Tibial nerve (tissue), 4 donors: ENCODE results near the gene FRS2. TPM values are rescaled to one million over a fixed set of nuclear protein-coding genes. Genes with fewer than 3 reads are reported as not detected.

Source experiments
- DNase-seq, 2 donors: peaks; one replicate each; pipeline ENCODE4 v3.0.0-alpha.2; 2019; ENCODE audit warnings: low spot score in 2 of 2
- H3K27ac ChIP-seq, 4 donors: fragments of 200-600 bp; sonication (generic) in 3 of 4; one replicate each; pipeline ENCODE4 v1.5.1; 2017 to 2019; ENCODE audit warnings: mild to moderate bottlenecking in 1 of 4
- H3K27me3 ChIP-seq, 2 donors: fragments of 200-600 bp; sonication (generic) in 1 of 2; one replicate each; pipeline versions ENCODE4 v1.5.1 to v1.6.0; 2017 to 2019
- H3K36me3 ChIP-seq, 3 donors: fragments of 200-600 bp; sonication (generic); one replicate each; pipeline ENCODE4 v1.5.1; 2018 to 2019
- H3K4me1 ChIP-seq, 4 donors: fragments of 200-600 bp; sonication (generic) in 3 of 4; one replicate each; pipeline ENCODE4 v1.5.1; 2017 to 2019
- H3K4me3 ChIP-seq, 4 donors: fragments of 200-600 bp; sonication (generic) in 3 of 4; one replicate each; pipeline ENCODE4 v1.5.1; 2017 to 2019; ENCODE audit warnings: mild to moderate bottlenecking in 1 of 4, moderate library complexity in 1 of 4
- H3K9me3 ChIP-seq, 4 donors: fragments of 200-600 bp; sonication (generic) in 3 of 4; one replicate each; pipeline ENCODE4 v1.5.1; 2017 to 2019
- CTCF ChIP-seq, 5 experiments: fragments of 200-600 bp in 3 of 5; fragments of 450-650 bp in 2 of 5; sonication (generic) in 3 of 5; IDR thresholded peaks; one replicate each; pipeline ENCODE4 v1.5.1; 2016 to 2019; ENCODE audit warnings: antibody characterized with exemption in 5 of 5, mild to moderate bottlenecking in 3 of 5, moderate library complexity in 2 of 5
- EP300 ChIP-seq, 2 donors: sonication (generic); formaldehyde crosslinking; IDR thresholded peaks; one replicate each; pipeline ENCODE4 v1.6.1; 2017; ENCODE audit warnings: antibody characterized with exemption in 2 of 2, mild to moderate bottlenecking in 1 of 2
- POLR2A ChIP-seq, 2 donors: fragments of 450-650 bp; IDR thresholded peaks; one replicate each; pipeline ENCODE4 v1.6.1; 2017; ENCODE audit warnings: antibody characterized with exemption in 2 of 2, mild to moderate bottlenecking in 2 of 2, moderate library complexity in 2 of 2
- WGBS, 2 donors: methylation state at CpG; one replicate each; pipeline ENCODE4 v1.1.5; 2018; 5-methylcytosine and 5-hydroxymethylcytosine counted together
- total RNA-seq, 4 donors: library from RNA; depleted of rRNA; stranded (reverse); fragments of >200 nt; gene quantifications; one replicate each; pipeline ENCODE4 v1.1.0, GENCODE V29; 2016

Gene FRS2
- total RNA-seq, 4 donors from 2014 or later, result 51.7 to 113 (median 66.4) TPM

GRCh38 chr12:69476276-69477017, 6.3 kb downstream of the FRS2 start:
- Histone ChIP-seq H3K4me3 (peak overlapping the region in 1 of 4 donors; percentile 30), H3K27me3 (no peaks in the 10 kb centered on the region), H3K36me3 (no peaks in the 10 kb centered on the region), H3K9me3 (no peaks in the 10 kb centered on the region), H3K4me1 (peaks cover 6 to 64% (median 30%) of the 10 kb centered on the region in 4 donors), H3K27ac (peak overlapping the region; percentile 10 to 89 (median 82))
- no peak for DNase-seq
- TF ChIP-seq EP300 (IDR thresholded peaks at IDR 0.05) (peak in 1 of 2 donors; percentile 16), POLR2A (IDR thresholded peaks at IDR 0.05) (no peak), CTCF (IDR thresholded peaks at IDR 0.05) (no peak)
- 25 to 32% methylated on average over 6 of the region's 6 CpGs for WGBS, 2 donors

- no peaks in the 10 kb centered on the region for H3K36me3 ChIP-seq
- H3K9me3 ChIP-seq, result no peaks in the 10 kb centered on the region
- H3K27ac ChIP-seq, result no peak overlapping the region
- no peaks in the 10 kb centered on the region for H3K27me3 ChIP-seq
- WGBS, 2 donors, result 96 to 97% methylated on average over 2 of the region's 2 CpGs
- no peak overlapping the region for H3K4me3 ChIP-seq
- peaks cover 0 to 55% (median 16%) of the 10 kb centered on the region in 4 donors for H3K4me1 ChIP-seq
- no peak for DNase-seq
- TF ChIP-seq POLR2A (IDR thresholded peaks at IDR 0.05) (no peak), CTCF (IDR thresholded peaks at IDR 0.05) (no peak), EP300 (IDR thresholded peaks at IDR 0.05) (no peak)
These were observed 9.5 kb downstream of the FRS2 start for GRCh38 chr12:69479675-69480074.

- no peaks in the 10 kb centered on the region for H3K27me3 ChIP-seq
- WGBS, 2 donors, result 87 to 88% methylated on average over 4 of the region's 4 CpGs
- no peak overlapping the region for H3K4me3 ChIP-seq
- DNase-seq, result no peak
- H3K27ac ChIP-seq, result no peak overlapping the region
- H3K4me1 ChIP-seq, result peaks cover 0 to 46% (median 8%) of the 10 kb centered on the region in 4 donors
- H3K9me3 ChIP-seq, result no peaks in the 10 kb centered on the region
- TF ChIP-seq EP300 (IDR thresholded peaks at IDR 0.05), result no peak
- no peak for TF ChIP-seq POLR2A (IDR thresholded peaks at IDR 0.05)
- TF ChIP-seq CTCF (IDR thresholded peaks at IDR 0.05), result no peak
- H3K36me3 ChIP-seq, result no peaks in the 10 kb centered on the region
These were observed 10.5 kb downstream of the FRS2 start for GRCh38 chr12:69480698-69481097.

GRCh38 chr12:69481133-69481532, 10.9 kb downstream of the FRS2 start:
- DNase-seq, result no peak
- TF ChIP-seq POLR2A (IDR thresholded peaks at IDR 0.05) (no peak), CTCF (IDR thresholded peaks at IDR 0.05) (no peak), EP300 (IDR thresholded peaks at IDR 0.05) (no peak)
- H3K4me3 ChIP-seq, result no peak overlapping the region
- H3K27me3 ChIP-seq, result no peaks in the 10 kb centered on the region
- no peak overlapping the region for H3K27ac ChIP-seq
- H3K9me3 ChIP-seq, result no peaks in the 10 kb centered on the region
- H3K4me1 ChIP-seq, result peaks cover 0 to 42% (median 6%) of the 10 kb centered on the region in 4 donors
- H3K36me3 ChIP-seq, result no peaks in the 10 kb centered on the region

GRCh38 chr12:69483700-69484099, 13.5 kb downstream of the FRS2 start:
- H3K4me1 ChIP-seq, result peaks cover 0 to 32% (median 2%) of the 10 kb centered on the region in 4 donors
- 96 to 100% methylated on average over 1 of the region's 1 CpG for WGBS, 2 donors

More at GRCh38 chr12:69483700-69484099, 13.5 kb downstream of the FRS2 start:
- Histone ChIP-seq H3K27me3 (no peaks in the 10 kb centered on the region), H3K27ac (no peak overlapping the region), H3K4me3 (no peak overlapping the region), H3K9me3 (peaks cover 0 to 7% (median 2%) of the 10 kb centered on the region in 4 donors), H3K36me3 (peaks cover 0 to 15% (median 0%) of the 10 kb centered on the region in 3 donors)
- TF ChIP-seq CTCF (IDR thresholded peaks at IDR 0.05) (no peak), EP300 (IDR thresholded peaks at IDR 0.05) (no peak)
- DNase-seq, result no peak
